ENCODE measurements around the gene SSC4D. TPM values are rescaled to one million over a fixed set of nuclear protein-coding genes. Genes with fewer than 3 reads are reported as not detected.
"Not testable (repeated sequence)": the region's sequence is repeated elsewhere in the genome, so short reads cannot be mapped to it uniquely, and the experiment has no call there.

The SSC4D gene
- total RNA-seq, 2 donors from 2014 or later = 0.61 to 0.62 TPM

- not testable (repeated sequence) for ATAC-seq; H3K36me3 Mint-ChIP-seq; DNase-seq (ENCODE audit: low spot score in 2 of 2); H3K27ac Mint-ChIP-seq; H3K9me3 Mint-ChIP-seq
Measured at GRCh38 chr7:76425558-76425957, 16.1 kb upstream of the SSC4D start.

GRCh38 chr7:76425156-76425555, 15.7 kb upstream of the SSC4D start:
- no peaks in the 10 kb centered on the region for H3K9me3 Mint-ChIP-seq
- H3K27ac Mint-ChIP-seq = no peak overlapping the region
- no peak for DNase-seq (ENCODE audit: low spot score in 2 of 2)
- no peaks in the 10 kb centered on the region for H3K36me3 Mint-ChIP-seq
- no peak for ATAC-seq

- Mint-ChIP-seq H3K36me3 (no peaks in the 10 kb centered on the region), H3K27ac (peak within 1 kb of the TSS in 1 of 2 donors; percentile 85), H3K9me3 (no peaks in the 10 kb centered on the region)
- ATAC-seq (peak in 1 of 2 donors; percentile 38), DNase-seq (ENCODE audit: low spot score in 2 of 2) (no peak)
Measured at GRCh38 chr7:76424413-76425111, 15.1 kb upstream of the SSC4D start, which contains the start of gene ZP3. TSS of gene ZP3 (plus strand) at chr7:76424950. CDS start at chr7:76424965, 15 bp downstream.

GRCh38 chr7:76423666-76424412, 14.3 kb upstream of the SSC4D start:
- Mint-ChIP-seq H3K36me3 (no peaks in the 10 kb centered on the region), H3K27ac (peak overlapping the region in 1 of 2 donors; percentile 2), H3K9me3 (no peaks in the 10 kb centered on the region)
- DNase-seq (ENCODE audit: low spot score in 2 of 2) (no peak), ATAC-seq (no peak)

- H3K9me3 Mint-ChIP-seq; H3K36me3 Mint-ChIP-seq; DNase-seq (ENCODE audit: low spot score in 2 of 2); H3K27ac Mint-ChIP-seq; ATAC-seq: not testable (repeated sequence)
Measured at GRCh38 chr7:76421097-76421496, 11.6 kb upstream of the SSC4D start.

- H3K9me3 Mint-ChIP-seq; H3K27ac Mint-ChIP-seq; DNase-seq (ENCODE audit: low spot score in 2 of 2); H3K36me3 Mint-ChIP-seq; ATAC-seq: not testable (repeated sequence)
Measured at GRCh38 chr7:76417654-76418310, 8.3 kb upstream of the SSC4D start.

GRCh38 chr7:76412249-76412648, 2.8 kb upstream of the SSC4D start:
- H3K27ac Mint-ChIP-seq = no peak overlapping the region
- H3K36me3 Mint-ChIP-seq = no peaks in the 10 kb centered on the region
- no peak for ATAC-seq
- no peak for DNase-seq (ENCODE audit: low spot score in 2 of 2)
- no peaks in the 10 kb centered on the region for H3K9me3 Mint-ChIP-seq

- DNase-seq (ENCODE audit: low spot score in 2 of 2) (no peak), ATAC-seq (no peak)
- no peak overlapping the region for H3K27ac Mint-ChIP-seq
- no peaks in the 10 kb centered on the region for H3K36me3 Mint-ChIP-seq
- H3K9me3 Mint-ChIP-seq = no peaks in the 10 kb centered on the region
Measured at GRCh38 chr7:76411626-76412025, 2.1 kb upstream of the SSC4D start.

- no peaks in the 10 kb centered on the region for H3K9me3 Mint-ChIP-seq
- DNase-seq (ENCODE audit: low spot score in 2 of 2) = no peak
Measured at GRCh38 chr7:76408121-76408560, 1.4 kb downstream of the SSC4D start.

GRCh38 chr7:76407718-76408117, 1.8 kb downstream of the SSC4D start:
- no peaks in the 10 kb centered on the region for H3K36me3 Mint-ChIP-seq
- no peak for DNase-seq (ENCODE audit: low spot score in 2 of 2)

More at GRCh38 chr7:76408121-76408560, 1.4 kb downstream of the SSC4D start:
- ATAC-seq = no peak
- H3K36me3 Mint-ChIP-seq = no peaks in the 10 kb centered on the region
- H3K27ac Mint-ChIP-seq = no peak overlapping the region

GRCh38 chr7:76405738-76406137, 3.8 kb downstream of the SSC4D start:
- Mint-ChIP-seq H3K27ac (no peak overlapping the region), H3K9me3 (no peaks in the 10 kb centered on the region), H3K36me3 (no peaks in the 10 kb centered on the region)
- ATAC-seq (no peak), DNase-seq (ENCODE audit: low spot score in 2 of 2) (no peak)

More at GRCh38 chr7:76407718-76408117, 1.8 kb downstream of the SSC4D start:
- H3K9me3 Mint-ChIP-seq = no peaks in the 10 kb centered on the region
- H3K27ac Mint-ChIP-seq = no peak overlapping the region
- no peak for ATAC-seq

GRCh38 chr7:76403780-76404494, 5.6 kb downstream of the SSC4D start:
- no peak for ATAC-seq
- peak overlapping the region; percentile 12 to 73 for H3K27ac Mint-ChIP-seq
- no peaks in the 10 kb centered on the region for H3K9me3 Mint-ChIP-seq
- DNase-seq (ENCODE audit: low spot score in 2 of 2) = no peak
- no peaks in the 10 kb centered on the region for H3K36me3 Mint-ChIP-seq

- H3K36me3 Mint-ChIP-seq; DNase-seq (ENCODE audit: low spot score in 2 of 2); ATAC-seq; H3K27ac Mint-ChIP-seq; H3K9me3 Mint-ChIP-seq: not testable (repeated sequence)
Measured at GRCh38 chr7:76403097-76403496, 6.4 kb downstream of the SSC4D start.

GRCh38 chr7:76400248-76400647, 9.2 kb downstream of the SSC4D start:
- no peaks in the 10 kb centered on the region for H3K9me3 Mint-ChIP-seq
- ATAC-seq (no peak), DNase-seq (ENCODE audit: low spot score in 2 of 2) (no peak)
- no peak overlapping the region for H3K27ac Mint-ChIP-seq
- no peaks in the 10 kb centered on the region for H3K36me3 Mint-ChIP-seq

GRCh38 chr7:76397409-76398183, 11.9 kb downstream of the SSC4D start:
- H3K9me3 Mint-ChIP-seq = no peaks in the 10 kb centered on the region
- peak; percentile 81 to 85 for DNase-seq (ENCODE audit: low spot score in 2 of 2)
- peak overlapping the region; percentile 56 to 77 for H3K27ac Mint-ChIP-seq
- H3K36me3 Mint-ChIP-seq = no peaks in the 10 kb centered on the region
- ATAC-seq = peak; percentile 56 to 69

- DNase-seq (ENCODE audit: low spot score in 2 of 2) = no peak
- no peak for ATAC-seq
- no peaks in the 10 kb centered on the region for H3K36me3 Mint-ChIP-seq
- no peaks in the 10 kb centered on the region for H3K9me3 Mint-ChIP-seq
- no peak overlapping the region for H3K27ac Mint-ChIP-seq
Measured at GRCh38 chr7:76396864-76397263, 12.6 kb downstream of the SSC4D start.

Data from activated naive CD4-positive, alpha-beta T cell treated with anti-CD3 and anti-CD28 coated beads, Interleukin-2, amount 50 U/mL, for 72 hours (primary cell).